ENCODE results near the gene TRAPPC10.

GRCh38 chr21:43989401-43989800, 22.7 kb upstream of the TRAPPC10 start:
- TF ChIP-seq ZNF274 (IDR thresholded peaks at IDR 0.05; ENCODE audit: low read depth, low read length) (no peak), YY1 (IDR thresholded peaks at IDR 0.05; ENCODE audit: insufficient read depth, insufficient read length) (no peak), SUZ12 (IDR thresholded peaks at IDR 0.05; ENCODE audit: extremely low read depth, insufficient read depth, insufficient read length) (no peak)

Measured in NT2/D1 (cell line).